Ishikawa (cell line): ENCODE results near the gene CES3.

Experiments used
- CEBPB ChIP-seq: IDR thresholded peaks from 2 replicates; pipeline ENCODE4 v1.6.1; 2012
- CREB1 ChIP-seq: IDR thresholded peaks from 2 replicates; pipeline ENCODE4 v1.6.1; 2012; ENCODE audit warnings: low read depth
- TEAD4 ChIP-seq: IDR thresholded peaks from 2 replicates; pipeline ENCODE4 v1.6.1; 2012
- YY1 ChIP-seq: IDR thresholded peaks from 2 replicates; pipeline ENCODE4 v1.6.1; 2012; ENCODE audit warnings: low read depth

- no peak for TF ChIP-seq CREB1
- no peak for TF ChIP-seq YY1
- no peak for TF ChIP-seq TEAD4
- TF ChIP-seq CEBPB = no peak
Measured at GRCh38 chr16:66913081-66913480, 48.0 kb upstream of the CES3 start.
